GM12892 (cell line): ENCODE results near the gene PKHD1.

Experiments used
- DNase-seq: peaks from one replicate; pipeline ENCODE4 v3.0.0; 2011; ENCODE audit not compliant: insufficient read length
- FAIRE-seq: peaks from 2 replicates; lab custom pipeline; 2011; peaks lifted over from hg19 to GRCh38; lab: Jason Lieb, UNC
- POLR2A ChIP-seq: IDR thresholded peaks from 2 replicates; pipeline ENCODE4 v1.6.1; 2011; ENCODE audit warnings: low read depth, low read length, control low read depth
- POLR2AphosphoS5 ChIP-seq: IDR thresholded peaks from 2 replicates; pipeline ENCODE4 v1.6.1; 2011; ENCODE audit warnings: low read depth, low read length, control low read depth
- TAF1 ChIP-seq: IDR thresholded peaks from 2 replicates; pipeline ENCODE4 v1.6.1; 2011; ENCODE audit warnings: low read depth, mild to moderate bottlenecking, control low read depth, low read length, borderline replicate concordance

The PKHD1 gene

GRCh38 chr6:51841626-51842025 lies 245.8 kb downstream of the PKHD1 start:
- TF ChIP-seq TAF1, result no peak
- TF ChIP-seq POLR2AphosphoS5, result no peak
- TF ChIP-seq POLR2A, result no peak
- no peak for DNase-seq

GRCh38 chr6:51839726-51840374 lies 247.6 kb downstream of the PKHD1 start:
- no peak for TF ChIP-seq POLR2AphosphoS5
- TF ChIP-seq POLR2A, result no peak
- TF ChIP-seq TAF1, result no peak
- FAIRE-seq, result no peak
- DNase-seq, result no peak

More at GRCh38 chr6:51841626-51842025, 245.8 kb downstream of the PKHD1 start:
- no peak for FAIRE-seq

- DNase-seq, result no peak
- FAIRE-seq, result no peak
- no peak for TF ChIP-seq TAF1
- no peak for TF ChIP-seq POLR2AphosphoS5
Observed at GRCh38 chr6:51830666-51831065, 256.7 kb downstream of the PKHD1 start.

- TF ChIP-seq TAF1 (no peak), POLR2AphosphoS5 (no peak), POLR2A (no peak)
- FAIRE-seq (no peak), DNase-seq (no peak)
Observed at GRCh38 chr6:51827580-51827979, 259.8 kb downstream of the PKHD1 start.

GRCh38 chr6:51824940-51825339 lies 262.5 kb downstream of the PKHD1 start:
- TF ChIP-seq POLR2AphosphoS5 (no peak), POLR2A (no peak), TAF1 (no peak)
- no peak for FAIRE-seq
- DNase-seq, result no peak

- no peak for DNase-seq
- FAIRE-seq, result no peak
- TF ChIP-seq POLR2A (no peak), TAF1 (no peak), POLR2AphosphoS5 (no peak)
Observed at GRCh38 chr6:51820555-51820954, 266.9 kb downstream of the PKHD1 start.

GRCh38 chr6:51818520-51819022 lies 268.8 kb downstream of the PKHD1 start:
- TF ChIP-seq POLR2AphosphoS5, result no peak
- no peak for TF ChIP-seq TAF1
- TF ChIP-seq POLR2A, result no peak
- FAIRE-seq, result no peak

GRCh38 chr6:51817832-51818231 lies 269.6 kb downstream of the PKHD1 start:
- DNase-seq (no peak), FAIRE-seq (no peak)
- no peak for TF ChIP-seq POLR2AphosphoS5
- TF ChIP-seq TAF1, result no peak
- no peak for TF ChIP-seq POLR2A

More at GRCh38 chr6:51818520-51819022, 268.8 kb downstream of the PKHD1 start:
- no peak for DNase-seq

- no peak for TF ChIP-seq POLR2AphosphoS5
- no peak for TF ChIP-seq TAF1
- TF ChIP-seq POLR2A, result no peak
- DNase-seq (no peak), FAIRE-seq (no peak)
Observed at GRCh38 chr6:51814418-51814817, 273.0 kb downstream of the PKHD1 start.

GRCh38 chr6:51813904-51814303 lies 273.5 kb downstream of the PKHD1 start:
- TF ChIP-seq TAF1 (no peak), POLR2AphosphoS5 (no peak), POLR2A (no peak)
- DNase-seq (no peak), FAIRE-seq (no peak)

- TF ChIP-seq TAF1 (no peak), POLR2AphosphoS5 (no peak), POLR2A (no peak)
- FAIRE-seq (no peak), DNase-seq (no peak)
Observed at GRCh38 chr6:51812231-51812630, 275.2 kb downstream of the PKHD1 start.

- DNase-seq, result no peak
- TF ChIP-seq POLR2A (no peak), TAF1 (no peak), POLR2AphosphoS5 (no peak)
- no peak for FAIRE-seq
Observed at GRCh38 chr6:51805517-51805916, 281.9 kb downstream of the PKHD1 start.

- DNase-seq, result no peak
- no peak for TF ChIP-seq POLR2A
- TF ChIP-seq POLR2AphosphoS5, result no peak
- no peak for TF ChIP-seq TAF1
- FAIRE-seq, result no peak
Observed at GRCh38 chr6:51800603-51801002, 286.8 kb downstream of the PKHD1 start.
